ES-I3 (cell line): ENCODE measurements around the gene LDLRAD4.

Experiments
- H3K36me3 ChIP-seq: 2 replicates; pipeline ENCODE4 v1.6.1; 2013; ENCODE audit warnings: mild to moderate bottlenecking, low read length, control low read depth, moderate library complexity; ENCODE audit not compliant: insufficient read depth
- H3K4me1 ChIP-seq: 2 replicates; pipeline ENCODE4 v1.6.1; 2013; ENCODE audit warnings: mild to moderate bottlenecking, control low read depth, low read length; ENCODE audit not compliant: insufficient read depth
- H3K9ac ChIP-seq: 2 replicates; pipeline ENCODE4 v1.6.1; 2013; ENCODE audit warnings: low read depth, mild to moderate bottlenecking, low read length, moderate library complexity
- H3K9me3 ChIP-seq: 2 replicates; pipeline ENCODE4 v1.6.1; 2013; ENCODE audit warnings: mild to moderate bottlenecking, low read length, moderate library complexity; ENCODE audit not compliant: control insufficient read depth, insufficient read depth

Gene LDLRAD4

DNA sequence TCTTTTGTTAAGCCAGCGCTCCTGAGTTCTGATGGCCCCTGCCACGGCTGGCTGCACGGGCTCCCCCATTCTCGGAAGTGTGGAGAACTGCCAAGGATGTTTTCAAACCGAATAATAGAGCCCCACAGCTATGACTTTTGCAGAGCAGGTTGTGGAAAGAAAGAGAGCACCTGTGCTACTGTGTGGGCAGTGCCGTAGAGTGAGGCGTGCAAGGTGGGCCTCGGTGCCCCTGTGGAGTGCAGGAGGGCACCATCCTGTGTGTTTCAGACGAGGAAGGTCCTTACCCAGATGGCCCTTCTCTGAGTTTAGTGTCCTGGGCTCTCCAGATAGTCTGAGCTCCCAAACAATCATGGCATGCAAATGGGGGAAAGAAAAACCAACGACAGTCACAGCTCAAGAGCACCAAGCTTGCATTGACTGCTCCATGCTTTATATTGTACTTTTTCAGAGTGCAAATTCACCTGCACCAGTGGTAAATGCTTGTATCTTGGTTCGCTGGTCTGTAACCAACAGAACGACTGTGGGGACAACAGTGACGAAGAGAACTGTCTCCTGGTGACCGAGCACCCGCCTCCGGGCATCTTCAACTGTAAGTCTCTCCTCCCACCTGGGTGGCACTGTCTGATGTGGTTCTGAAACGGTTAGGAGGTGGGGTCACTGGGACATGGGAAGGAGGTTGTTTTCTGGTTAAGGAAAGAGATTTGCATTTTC lies 219.4 kb downstream of the LDLRAD4 start:
- Histone ChIP-seq H3K9me3 (no peaks in the 10 kb centered on the region), H3K36me3 (no peaks in the 10 kb centered on the region), H3K9ac (no peak overlapping the region), H3K4me1 (peaks cover 13% of the 10 kb centered on the region; the same call in 1 of the 2 replicates)

DNA sequence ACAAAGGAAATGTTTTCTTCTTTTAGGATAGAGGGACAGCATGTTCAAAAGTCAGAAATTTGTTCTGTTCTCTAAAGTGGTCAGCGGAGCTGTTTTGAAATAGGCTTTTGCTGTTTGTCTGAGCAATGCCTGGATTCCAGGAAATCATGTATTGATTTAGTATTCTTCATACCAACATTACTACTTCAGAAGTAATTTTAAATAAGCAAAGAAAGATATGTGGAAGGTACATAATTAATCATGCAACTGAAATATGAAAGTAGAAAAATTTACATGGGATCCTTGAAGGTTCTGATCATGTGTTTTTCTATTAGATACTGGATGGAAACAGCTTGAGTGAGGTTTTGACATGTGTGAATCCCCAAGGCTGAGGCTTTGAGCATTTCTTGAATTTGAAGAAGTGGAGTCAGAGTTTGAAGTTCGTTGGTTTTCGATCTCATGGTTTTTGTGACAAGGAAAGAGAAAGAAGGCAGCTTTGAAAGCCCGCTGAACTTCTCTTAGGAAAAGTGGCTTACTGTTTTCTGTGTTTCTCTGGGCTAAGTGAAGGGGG lies 220.0 kb downstream of the LDLRAD4 start:
- no peaks in the 10 kb centered on the region for H3K36me3 ChIP-seq
- H3K9ac ChIP-seq, result no peak overlapping the region
- H3K4me1 ChIP-seq, result peaks cover 19% of the 10 kb centered on the region; the same call in 1 of the 2 replicates
- H3K9me3 ChIP-seq, result no peaks in the 10 kb centered on the region

DNA sequence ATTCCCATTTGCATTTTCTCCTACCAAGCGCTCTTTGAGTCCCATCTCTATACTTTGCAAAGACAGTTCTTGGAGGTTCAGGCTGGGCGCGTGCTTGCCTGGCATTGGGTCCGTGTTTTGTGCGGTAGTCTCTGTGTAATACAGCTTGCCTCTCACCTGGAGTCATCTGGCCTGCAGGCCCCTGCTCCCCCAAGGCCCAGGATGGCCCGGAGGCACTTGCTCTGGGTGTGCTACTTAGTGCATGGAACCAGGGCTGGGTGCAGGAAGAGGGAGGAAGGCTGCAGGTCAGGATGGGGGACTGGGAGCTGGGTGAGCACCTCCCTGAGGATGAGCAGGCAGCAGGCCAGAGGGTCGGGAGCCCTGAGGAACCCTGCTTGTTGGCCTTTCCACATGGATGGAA lies 220.9 kb downstream of the LDLRAD4 start:
- Histone ChIP-seq H3K36me3 (no peaks in the 10 kb centered on the region), H3K4me1 (peaks cover 21% of the 10 kb centered on the region; the same call in 1 of the 2 replicates), H3K9ac (no peak overlapping the region), H3K9me3 (no peaks in the 10 kb centered on the region)

DNA sequence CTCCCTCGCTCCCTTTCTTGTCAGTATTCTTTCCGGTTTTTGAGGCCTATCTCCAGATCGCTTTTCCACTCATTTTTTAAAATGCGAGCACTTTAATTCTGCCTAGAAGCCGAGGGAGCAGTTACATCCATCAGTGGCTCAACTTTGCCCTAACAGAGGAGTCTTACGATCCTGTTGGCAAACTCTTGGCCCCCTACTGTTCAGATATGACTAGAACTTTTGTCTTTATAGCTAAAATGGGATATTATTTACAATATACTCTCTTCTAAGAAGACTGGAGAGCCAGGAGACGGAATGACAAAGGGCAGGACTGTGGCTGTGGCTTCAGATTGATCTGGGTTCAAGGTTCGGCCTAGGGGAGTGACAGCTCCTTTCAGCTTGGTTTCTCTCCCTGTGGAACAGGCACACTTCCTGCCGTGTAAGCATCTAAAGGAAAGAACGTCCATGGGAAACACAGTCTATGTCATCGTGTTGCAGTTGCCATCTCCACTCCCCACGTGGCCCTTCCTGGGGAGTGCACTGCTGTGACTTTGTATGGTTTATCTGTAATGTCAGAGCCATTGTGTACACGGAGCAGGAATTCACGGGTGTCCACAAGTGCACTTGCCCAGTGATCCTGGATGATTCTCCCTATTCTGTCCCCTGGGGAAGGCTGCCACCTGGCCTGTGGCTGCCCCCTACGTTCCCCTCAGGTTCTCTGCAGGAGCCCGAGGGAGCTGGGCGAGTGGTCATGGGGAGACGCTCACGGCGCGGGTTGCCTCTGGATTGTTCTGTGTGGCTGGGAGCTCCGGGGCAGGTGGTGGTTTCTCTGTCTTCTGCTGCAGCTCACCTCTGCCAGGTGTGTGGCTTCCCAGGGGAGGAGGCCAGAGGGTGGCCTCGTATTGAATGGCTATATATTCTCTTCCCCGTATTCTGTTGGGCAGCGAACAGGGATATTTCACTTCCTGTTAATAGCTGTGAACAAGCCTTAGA lies 222.0 kb downstream of the LDLRAD4 start:
- H3K9me3 ChIP-seq, result no peaks in the 10 kb centered on the region
- H3K4me1 ChIP-seq, result peaks cover 18% of the 10 kb centered on the region; the same call in 1 of the 2 replicates
- H3K9ac ChIP-seq, result no peak overlapping the region
- H3K36me3 ChIP-seq, result no peaks in the 10 kb centered on the region

DNA sequence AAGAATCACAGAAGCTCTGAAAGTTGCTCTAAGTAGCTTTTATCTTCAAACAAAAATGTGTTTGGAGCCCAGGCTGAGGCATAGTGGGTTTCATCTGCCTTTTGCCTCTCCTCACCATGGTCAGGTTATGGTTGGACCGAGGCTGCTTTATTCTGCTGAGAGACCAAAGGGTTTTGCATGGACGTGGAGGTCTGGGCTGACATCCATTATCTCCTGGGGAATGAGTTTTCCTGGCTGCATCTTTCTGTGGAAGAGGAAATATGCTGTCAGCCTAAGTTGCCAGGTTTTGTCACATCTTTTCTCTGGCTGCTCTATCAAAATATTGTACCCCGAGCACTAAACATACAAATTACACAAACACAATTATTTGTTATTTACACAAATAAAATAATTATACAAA lies 223.2 kb downstream of the LDLRAD4 start:
- Histone ChIP-seq H3K36me3 (no peaks in the 10 kb centered on the region), H3K9ac (no peak overlapping the region), H3K4me1 (peaks cover 20% of the 10 kb centered on the region; the same call in 1 of the 2 replicates), H3K9me3 (no peaks in the 10 kb centered on the region)

DNA sequence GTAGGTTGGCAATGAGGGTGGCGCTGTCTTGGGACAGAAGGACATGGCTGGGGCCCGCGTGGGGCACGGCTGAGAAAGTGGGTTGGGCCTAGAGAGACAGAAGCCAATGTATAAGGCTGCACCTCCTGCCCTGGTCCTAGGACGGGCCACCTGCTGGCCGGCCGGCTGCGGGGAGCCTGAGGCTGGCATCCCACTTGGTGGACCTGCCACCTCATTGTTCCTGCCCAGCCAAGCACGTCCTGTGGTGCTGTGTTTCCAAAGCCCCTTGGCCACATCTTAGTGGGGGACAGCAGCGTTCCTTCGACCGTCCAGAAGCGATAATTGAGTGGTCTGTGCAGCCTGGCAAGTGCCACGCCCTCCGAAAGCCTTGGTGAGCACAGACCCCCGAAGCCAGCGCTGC lies 223.9 kb downstream of the LDLRAD4 start:
- Histone ChIP-seq H3K9me3 (no peaks in the 10 kb centered on the region), H3K36me3 (no peaks in the 10 kb centered on the region), H3K4me1 (peaks cover 23% of the 10 kb centered on the region), H3K9ac (no peak overlapping the region; the same call in 1 of the 2 replicates)

DNA sequence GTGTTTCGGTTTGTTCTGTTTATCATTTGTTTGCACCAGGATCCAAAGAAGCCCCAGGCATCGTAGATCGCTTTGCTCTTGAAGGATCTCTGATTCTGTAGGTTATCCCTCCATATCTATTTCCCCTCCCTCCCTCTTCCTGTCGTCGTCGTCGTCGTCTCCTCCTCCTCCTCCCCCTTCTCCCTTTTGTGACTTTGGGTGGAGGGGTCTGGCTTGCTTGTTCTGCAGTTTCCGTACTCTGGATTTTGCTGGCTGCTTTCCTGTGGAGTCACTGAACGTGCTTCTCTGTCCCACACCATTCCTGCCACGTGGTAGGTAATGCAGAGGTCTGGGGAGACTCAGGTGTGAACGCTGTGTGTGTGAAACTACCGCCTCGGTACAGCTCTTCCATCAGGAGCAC lies 225.0 kb downstream of the LDLRAD4 start:
- Histone ChIP-seq H3K9ac (no peak overlapping the region), H3K36me3 (no peaks in the 10 kb centered on the region), H3K4me1 (peaks cover 27% of the 10 kb centered on the region), H3K9me3 (no peaks in the 10 kb centered on the region)

DNA sequence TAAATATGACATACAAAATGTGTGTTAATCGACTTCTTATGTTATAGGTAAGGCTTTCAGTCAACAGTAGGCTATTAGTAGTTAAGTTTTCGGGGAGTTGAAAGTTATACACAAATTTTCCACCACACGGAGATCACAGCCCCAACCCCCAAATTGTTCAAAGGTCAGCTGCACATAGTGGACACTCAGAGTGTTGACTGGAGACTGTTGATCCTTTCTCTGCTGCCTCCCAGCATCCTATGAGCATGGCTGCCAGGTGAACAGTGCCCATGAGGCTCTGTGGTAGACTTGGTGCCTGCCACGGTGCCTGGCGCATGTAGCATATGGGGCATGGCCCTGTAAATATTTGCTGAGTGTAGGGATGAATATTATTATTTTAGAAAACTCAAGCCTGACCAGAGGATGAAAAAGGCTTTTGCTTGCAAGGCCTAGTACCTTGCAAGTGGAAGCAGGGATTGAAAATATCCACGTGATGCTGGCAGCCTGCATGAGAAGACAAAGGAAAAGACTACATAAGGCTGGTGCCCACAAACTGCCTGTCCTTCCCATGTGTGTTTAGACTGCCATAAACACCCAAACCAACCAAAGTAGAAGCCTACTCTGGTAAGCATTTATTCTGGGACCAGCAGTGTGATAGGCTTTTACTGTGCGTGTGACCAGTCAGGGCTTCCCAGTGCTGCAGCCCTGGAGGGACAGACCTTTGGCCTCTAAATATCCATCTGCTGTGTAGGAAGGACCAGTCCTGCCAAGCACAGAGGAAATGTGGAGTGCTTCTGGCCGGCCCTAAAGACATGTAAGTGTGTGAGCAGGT lies 226.1 kb downstream of the LDLRAD4 start:
- H3K4me1 ChIP-seq, result peaks cover 27% of the 10 kb centered on the region
- no peaks in the 10 kb centered on the region for H3K36me3 ChIP-seq
- no peaks in the 10 kb centered on the region for H3K9me3 ChIP-seq
- no peak overlapping the region for H3K9ac ChIP-seq

DNA sequence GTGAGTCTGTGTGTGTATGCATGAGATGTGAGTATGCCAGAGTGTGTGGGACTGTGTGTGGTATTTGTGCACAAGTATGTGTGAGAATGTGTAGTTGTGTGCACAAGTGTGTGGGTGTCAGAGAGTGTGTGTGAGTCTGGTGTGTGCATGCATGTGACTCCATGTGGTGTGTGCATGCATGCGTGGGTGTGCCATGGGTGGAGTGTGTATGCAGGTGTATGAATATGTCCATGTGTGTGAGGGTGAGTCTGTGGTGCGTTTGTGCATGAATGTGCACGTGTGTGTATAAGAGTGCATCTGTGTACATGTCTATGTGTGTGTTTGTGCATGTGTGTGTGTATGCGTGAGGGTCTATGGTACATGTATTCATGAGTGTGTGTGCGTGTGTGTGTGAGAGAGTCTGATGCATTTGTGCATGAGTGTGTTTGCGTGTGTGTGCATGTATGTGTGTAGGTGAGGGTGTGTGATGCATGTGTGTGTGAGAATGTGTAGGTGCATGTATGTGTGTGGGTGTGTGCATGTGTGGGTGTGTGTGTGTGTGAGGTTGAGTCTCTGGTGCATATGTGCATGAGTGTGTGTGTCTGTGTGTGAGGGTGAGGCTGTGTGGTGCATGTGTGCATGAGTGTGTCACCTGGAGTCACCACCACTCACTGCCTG lies 226.8 kb downstream of the LDLRAD4 start:
- no peak overlapping the region for H3K9ac ChIP-seq
- peaks cover 27% of the 10 kb centered on the region for H3K4me1 ChIP-seq
- H3K9me3 ChIP-seq, result no peaks in the 10 kb centered on the region
- H3K36me3 ChIP-seq, result no peaks in the 10 kb centered on the region

DNA sequence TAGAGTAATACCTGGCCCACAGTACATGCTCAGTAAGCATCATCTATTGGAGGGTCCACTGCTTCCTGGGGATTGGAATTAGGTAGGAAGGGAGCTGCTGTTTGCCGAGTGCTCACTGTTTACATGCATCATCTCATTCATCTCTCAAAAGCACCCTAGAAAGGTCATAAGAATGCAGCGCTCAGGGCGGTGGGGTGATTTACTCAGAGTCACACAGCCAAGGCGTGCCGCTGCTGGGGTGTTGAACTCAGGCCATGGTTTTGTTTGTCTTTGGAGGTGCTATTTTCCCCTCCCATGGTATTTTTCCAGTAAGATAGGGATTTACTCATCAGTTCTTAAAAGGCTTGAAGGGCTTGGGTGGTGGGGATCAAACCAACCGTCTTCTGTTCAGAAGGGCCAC lies 227.5 kb downstream of the LDLRAD4 start:
- Histone ChIP-seq H3K36me3 (no peaks in the 10 kb centered on the region), H3K9ac (no peak overlapping the region), H3K4me1 (peaks cover 34% of the 10 kb centered on the region), H3K9me3 (no peaks in the 10 kb centered on the region)

DNA sequence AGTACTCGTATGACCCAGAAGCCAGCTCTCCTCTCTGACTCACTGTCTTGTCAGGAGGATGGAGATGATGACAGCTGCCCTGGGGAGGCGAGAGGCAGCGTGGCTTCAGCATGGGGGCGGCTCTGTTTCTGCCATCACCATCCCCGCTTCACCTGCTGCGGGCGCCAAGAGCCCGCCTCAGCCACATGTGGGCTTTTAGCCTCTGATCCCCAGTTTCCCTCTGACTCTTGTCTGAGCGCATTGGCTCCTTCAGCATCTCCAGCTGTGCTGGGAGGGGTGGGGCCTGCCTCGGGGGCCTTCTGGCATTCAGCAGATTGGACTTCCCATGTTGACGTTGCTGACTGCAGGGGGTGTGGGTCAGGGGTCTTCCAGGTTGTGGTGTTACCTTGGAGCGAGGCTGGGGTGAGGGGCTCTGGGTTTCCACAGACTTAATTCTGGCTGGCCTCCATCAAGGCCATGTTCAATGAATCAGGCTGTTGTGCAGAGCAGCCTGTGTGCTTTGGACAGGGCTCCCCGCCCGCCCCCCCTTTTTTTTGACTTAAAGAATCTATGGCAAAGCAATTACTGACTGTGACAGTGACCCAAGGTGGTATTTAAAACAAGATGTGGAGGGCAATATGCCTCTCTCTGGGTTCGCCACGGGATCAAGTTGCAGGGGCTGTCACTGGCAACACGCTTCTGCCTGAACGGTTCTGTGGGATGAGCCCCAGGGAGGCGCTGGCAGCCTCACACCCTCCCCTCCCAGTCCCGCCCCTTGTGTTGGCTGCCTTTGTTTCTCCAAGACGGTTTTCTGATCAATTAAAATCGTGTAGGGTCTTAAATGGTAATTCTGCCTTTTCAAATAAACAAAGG lies 228.3 kb downstream of the LDLRAD4 start:
- Histone ChIP-seq H3K4me1 (peaks cover 42% of the 10 kb centered on the region), H3K36me3 (no peaks in the 10 kb centered on the region), H3K9me3 (no peaks in the 10 kb centered on the region), H3K9ac (no peak overlapping the region)

DNA sequence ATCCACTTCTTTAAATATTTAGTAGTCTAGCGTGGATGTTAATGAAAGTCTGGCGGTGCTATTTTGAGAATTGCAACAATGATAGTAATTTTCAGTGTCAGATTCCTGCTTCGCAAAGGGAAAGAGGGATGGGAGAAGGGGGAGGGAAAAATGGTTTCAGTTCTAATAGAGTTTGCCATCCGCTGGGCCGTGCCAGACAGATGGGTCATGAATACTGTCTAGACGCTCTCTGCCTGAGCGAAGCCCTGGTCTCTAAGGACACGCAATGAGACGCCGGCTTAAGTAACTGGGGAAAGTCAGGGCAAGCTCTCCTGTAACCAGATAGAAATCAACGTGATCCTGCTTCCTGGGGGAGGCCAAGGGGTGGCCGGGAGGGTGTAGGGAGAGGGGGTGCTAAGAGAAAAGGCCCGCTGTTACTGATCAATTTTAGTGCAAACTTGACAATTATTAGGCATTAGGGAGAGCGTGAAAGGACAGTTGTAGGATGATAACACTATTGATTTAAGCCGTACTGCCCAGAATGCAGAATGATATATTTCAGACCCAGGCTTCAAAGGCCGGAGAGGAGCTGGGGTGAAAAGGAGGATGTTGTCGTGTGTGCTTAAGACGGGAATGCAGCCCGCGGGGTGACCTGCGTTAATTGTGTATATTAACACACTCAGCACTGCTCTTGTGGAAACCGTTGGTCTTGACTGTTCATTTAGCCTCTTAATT lies 229.2 kb downstream of the LDLRAD4 start:
- Histone ChIP-seq H3K4me1 (peaks cover 51% of the 10 kb centered on the region), H3K9me3 (no peaks in the 10 kb centered on the region), H3K36me3 (no peaks in the 10 kb centered on the region), H3K9ac (no peak overlapping the region)
